SIG-M5 treated with dmso at 0.1 percent for 504 hours (cell line): Measurements from ENCODE around the gene ABCA4.

Experiments used
- DNase-seq: peaks from one replicate; lab custom pipeline; 2025; ENCODE audit not compliant: unreplicated experiment; lab: John Stamatoyannopoulos, UW

Gene ABCA4

GRCh38 chr1:94124538-94124937 lies 3.6 kb upstream of the ABCA4 start:
- DNase-seq, result no peak

GRCh38 chr1:94122201-94122970 lies 1.4 kb upstream of the ABCA4 start:
- DNase-seq, result no peak

- DNase-seq, result no peak
These were observed 468 bp upstream of the ABCA4 start for GRCh38 chr1:94121411-94121821.

GRCh38 chr1:94120570-94120901 lies 412 bp downstream of the ABCA4 start:
- DNase-seq, result no peak

- peak; percentile 19 for DNase-seq
These were observed 965 bp downstream of the ABCA4 start for GRCh38 chr1:94119796-94120569.

DNA sequence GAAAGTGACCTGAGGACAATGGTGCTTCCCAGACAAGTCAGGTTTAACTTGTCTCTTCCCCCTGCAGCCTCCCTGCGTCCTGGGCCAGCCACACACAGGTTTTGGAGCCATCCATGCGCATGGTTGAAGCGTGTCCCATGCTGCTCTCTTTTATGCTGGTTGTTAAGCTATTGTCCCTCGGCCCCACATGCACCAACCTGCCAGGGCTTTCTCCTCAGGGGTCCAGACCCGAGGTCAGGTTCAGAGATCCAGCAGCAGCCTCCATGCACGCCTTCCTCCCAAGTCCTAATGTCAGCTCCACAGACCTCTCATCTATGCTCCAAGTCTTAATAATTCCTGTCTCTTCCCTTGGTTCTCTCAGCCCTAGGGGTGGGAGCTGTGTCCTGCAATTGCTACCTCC lies 1.6 kb downstream of the ABCA4 start:
- DNase-seq, result no peak

GRCh38 chr1:94118471-94118870 lies 2.5 kb downstream of the ABCA4 start:
- DNase-seq, result no peak

DNA sequence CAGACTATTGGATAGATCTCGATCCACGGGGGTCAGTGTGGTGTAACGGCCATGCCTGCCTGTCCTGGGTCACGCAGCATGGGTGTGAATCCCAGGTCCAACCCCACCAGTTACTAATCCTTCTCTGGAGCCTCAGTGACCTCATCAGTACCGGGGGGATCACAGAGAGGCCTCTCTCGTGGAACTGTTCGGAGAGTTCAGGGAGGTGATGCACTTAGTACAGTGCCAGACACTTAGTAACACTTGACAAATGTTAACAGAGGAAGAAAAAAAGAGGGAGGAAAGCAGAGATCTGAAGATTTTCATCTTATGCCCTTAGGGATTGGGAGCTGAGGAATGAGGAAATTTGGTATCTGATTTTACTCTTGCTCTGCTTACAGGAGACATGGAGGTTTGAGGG lies 2.9 kb downstream of the ABCA4 start:
- DNase-seq, result no peak

DNA sequence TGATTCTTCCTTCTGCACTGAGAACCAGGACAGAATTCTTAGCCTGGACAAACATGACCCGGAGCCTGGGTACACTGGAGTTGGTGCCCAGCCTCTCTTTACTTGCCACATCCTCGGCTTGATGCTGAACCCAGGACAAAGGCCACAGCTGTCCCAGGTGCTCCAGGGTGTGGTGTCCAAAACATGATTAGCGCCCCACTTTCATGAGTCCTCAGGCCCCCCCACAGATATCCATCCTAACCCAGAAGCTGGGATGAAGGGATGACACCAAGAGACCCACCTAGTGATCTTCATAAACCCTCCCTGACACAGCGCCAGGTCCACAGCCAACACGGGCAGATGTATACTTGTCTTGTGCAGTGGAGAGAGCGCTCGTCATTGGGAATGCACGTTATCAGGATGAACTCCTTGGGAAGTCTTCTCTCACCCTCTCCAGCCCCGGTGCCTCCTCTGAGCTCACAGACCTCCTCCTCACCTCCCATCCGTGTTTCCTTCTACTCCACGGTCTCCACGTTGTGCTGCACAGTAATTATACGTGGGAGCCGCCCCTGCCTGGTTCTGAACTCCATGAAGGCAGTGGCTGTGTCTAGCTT lies 3.6 kb downstream of the ABCA4 start:
- DNase-seq, result no peak

GRCh38 chr1:94115900-94116436 lies 5.0 kb downstream of the ABCA4 start:
- no peak for DNase-seq

DNA sequence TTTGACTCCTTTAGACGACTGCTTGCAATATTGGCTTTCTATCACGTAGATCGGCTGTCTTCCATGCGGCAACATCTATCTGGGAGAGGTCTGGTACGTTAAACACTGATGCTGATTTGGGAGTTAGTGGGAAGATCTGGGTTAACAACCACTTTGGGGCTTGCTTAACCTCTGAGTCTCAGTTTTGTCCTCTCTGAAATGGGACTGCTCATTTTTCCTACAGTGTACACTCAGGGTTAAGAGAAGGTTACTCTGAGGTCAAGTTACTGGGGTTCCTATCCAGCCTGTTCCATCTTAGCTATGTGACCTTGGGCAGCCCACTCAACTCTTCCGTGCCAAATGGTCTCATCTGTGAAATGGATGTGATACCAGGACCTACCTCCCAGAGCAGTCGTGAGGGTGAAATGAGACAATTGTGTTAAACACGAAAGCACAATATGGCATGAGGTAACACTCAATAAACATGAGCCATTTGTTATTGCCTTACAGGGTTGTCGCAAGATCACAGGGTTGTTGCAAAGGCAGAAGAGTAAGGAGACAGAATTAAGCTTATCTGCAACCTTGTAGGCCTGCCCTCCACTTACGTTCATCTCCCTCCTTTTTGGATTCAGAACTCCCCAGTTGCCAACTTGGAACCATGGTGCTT lies 5.6 kb downstream of the ABCA4 start:
- no peak for DNase-seq

GRCh38 chr1:94113589-94114226 lies 7.2 kb downstream of the ABCA4 start:
- no peak for DNase-seq

DNA sequence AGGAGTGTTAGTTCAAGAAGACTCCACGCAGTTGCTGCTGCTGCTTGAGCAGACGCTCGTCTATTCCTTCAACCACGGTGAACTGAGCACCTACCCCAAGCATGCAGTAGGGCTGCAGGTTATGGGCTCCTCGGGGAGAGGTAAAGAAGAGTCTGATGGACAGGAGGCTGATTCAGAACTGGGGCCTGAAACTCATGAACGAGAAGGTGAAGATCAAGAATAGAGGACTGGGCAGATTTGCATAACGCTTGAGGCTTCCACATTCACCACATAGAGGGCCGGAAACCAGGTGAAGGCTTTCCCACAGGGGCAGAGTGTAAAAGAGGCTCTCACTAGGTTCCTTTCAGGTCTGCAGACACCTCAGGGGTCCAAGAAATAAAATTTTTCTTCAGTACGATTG lies 9.1 kb downstream of the ABCA4 start:
- no peak for DNase-seq

GRCh38 chr1:94110946-94111740 lies 9.8 kb downstream of the ABCA4 start:
- DNase-seq, result no peak

GRCh38 chr1:94110021-94110761 lies 10.8 kb downstream of the ABCA4 start:
- DNase-seq, result no peak

DNA sequence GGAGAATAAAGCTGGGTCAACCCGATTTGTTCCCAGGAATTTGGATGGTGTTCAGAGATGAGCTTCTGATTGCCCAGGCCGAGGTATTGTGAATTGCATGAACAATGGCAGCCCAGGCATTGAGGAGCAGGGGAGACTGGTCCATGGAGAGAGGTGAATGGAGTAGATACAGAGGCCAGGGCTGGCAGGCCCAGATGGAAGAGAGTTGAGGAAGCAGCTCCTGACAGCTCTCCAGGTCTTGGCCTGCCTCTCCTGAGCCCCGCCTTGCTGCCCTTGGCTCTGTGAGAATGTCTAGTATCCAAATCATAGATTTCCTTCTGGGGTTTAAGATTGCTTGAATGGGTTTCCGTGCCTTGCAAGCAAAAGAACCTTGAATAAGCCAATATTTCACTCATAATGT lies 11.5 kb downstream of the ABCA4 start:
- DNase-seq, result no peak

- DNase-seq, result no peak
These were observed 13.8 kb downstream of the ABCA4 start for GRCh38 chr1:94107141-94107540.

GRCh38 chr1:94106716-94107115 lies 14.2 kb downstream of the ABCA4 start:
- DNase-seq, result no peak

DNA sequence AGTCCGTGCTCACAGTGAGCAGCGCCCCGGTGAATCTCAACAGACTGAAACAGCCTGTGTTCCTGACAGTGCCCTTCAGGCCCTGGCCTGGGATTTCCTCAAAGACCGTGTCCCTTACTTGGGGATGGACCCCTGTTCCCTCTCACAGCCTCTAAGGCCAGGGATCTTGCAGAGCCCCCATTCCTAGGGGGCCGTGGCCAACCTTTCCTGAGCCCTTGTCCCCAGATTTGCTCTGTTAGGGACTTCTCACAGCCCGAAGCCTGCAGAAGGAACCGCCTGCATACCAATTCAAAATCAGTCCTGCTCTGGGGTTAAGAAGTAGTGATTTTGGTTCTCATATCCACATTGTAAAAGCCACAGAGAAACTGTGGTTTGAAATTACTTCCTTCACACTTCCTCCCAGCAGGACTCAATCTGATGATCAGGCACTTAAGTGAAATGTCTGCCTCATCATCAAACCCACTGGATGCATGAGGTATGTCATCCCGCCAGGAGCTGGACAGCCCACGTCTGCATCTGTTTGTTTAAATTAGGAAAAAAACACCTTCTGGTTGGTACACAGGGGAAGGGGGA lies 14.9 kb downstream of the ABCA4 start:
- DNase-seq, result no peak
